ENCODE data around the gene SORCS1.

- TF ChIP-seq USF2 (IDR thresholded peaks at IDR 0.05; ENCODE audit: borderline replicate concordance, low read depth, low read length) (no peak), CTCF (IDR thresholded peaks at IDR 0.05) (no peak), EZH2phosphoT487 (IDR thresholded peaks at IDR 0.05; ENCODE audit: borderline replicate concordance, low read depth) (no peak), POLR2AphosphoS5 (IDR thresholded peaks at IDR 0.05; ENCODE audit: low read depth, low read length) (no peak), TAF1 (IDR thresholded peaks at IDR 0.05; ENCODE audit: borderline replicate concordance, low read depth, low read length) (no peak), TCF12 (IDR thresholded peaks at IDR 0.05) (no peak), NRF1 (IDR thresholded peaks at IDR 0.05; ENCODE audit: low read depth, low read length) (no peak), GABPA (IDR thresholded peaks at IDR 0.05; ENCODE audit: low read depth) (no peak), EP300 (IDR thresholded peaks at IDR 0.05; ENCODE audit: borderline replicate concordance in 1 of 2, low read depth in 1 of 2, low read length in 1 of 2) (no peak)
Observed at GRCh38 chr10:106772957-106773356, 391.5 kb downstream of the SORCS1 start.
